Lower leg skin (tissue), 4 donors: ENCODE results near the gene PTPRN2. TPM values are rescaled to one million over a fixed set of nuclear protein-coding genes. Genes with fewer than 3 reads are reported as not detected.

ENCODE experiments used
- DNase-seq, 2 donors: peaks; one replicate each; pipeline ENCODE4 v3.0.0-alpha.2; 2019; ENCODE audit warnings: low spot score in 2 of 2
- H3K4me3 ChIP-seq: fragments of 200-600 bp; sonication (generic); 2 replicates; pipeline ENCODE4 v1.5.1; 2017; ENCODE audit warnings: mild to moderate bottlenecking, low read depth; ENCODE audit not compliant: poor library complexity, severe bottlenecking
- POLR2A ChIP-seq, 2 donors: fragments of 450-650 bp; IDR thresholded peaks; one replicate each; pipeline ENCODE4 v1.6.1; 2016 to 2017; ENCODE audit warnings: antibody characterized with exemption in 2 of 2, mild to moderate bottlenecking in 1 of 2, moderate library complexity in 1 of 2
- WGBS, 2 donors: methylation state at CpG; one replicate each; pipeline ENCODE4 v1.1.5; 2018; 5-methylcytosine and 5-hydroxymethylcytosine counted together
- intact Hi-C: fragments of 100-400 bp; cut with DNase I; formaldehyde crosslinking; loops from one replicate; pipeline ENCODE4 v1.15.0; 2023; ENCODE audit warnings: low total_unique reads
- total RNA-seq, 4 donors: library from RNA; depleted of rRNA; stranded (reverse); fragments of >200 nt; gene quantifications; one replicate each; pipeline ENCODE4 v1.1.0, GENCODE V29; 2016
- TF ChIP-seq, protein P1 (sequence below), 3 donors: fragments of 450-650 bp; IDR thresholded peaks; one replicate each; pipeline ENCODE4 v1.5.1; 2016; ENCODE audit warnings: antibody characterized with exemption in 3 of 3, mild to moderate bottlenecking in 3 of 3, moderate library complexity in 2 of 3

The PTPRN2 gene
- total RNA-seq, 4 donors from 2014 or later, result 0.11 to 1.6 (median 0.92) TPM

DNA sequence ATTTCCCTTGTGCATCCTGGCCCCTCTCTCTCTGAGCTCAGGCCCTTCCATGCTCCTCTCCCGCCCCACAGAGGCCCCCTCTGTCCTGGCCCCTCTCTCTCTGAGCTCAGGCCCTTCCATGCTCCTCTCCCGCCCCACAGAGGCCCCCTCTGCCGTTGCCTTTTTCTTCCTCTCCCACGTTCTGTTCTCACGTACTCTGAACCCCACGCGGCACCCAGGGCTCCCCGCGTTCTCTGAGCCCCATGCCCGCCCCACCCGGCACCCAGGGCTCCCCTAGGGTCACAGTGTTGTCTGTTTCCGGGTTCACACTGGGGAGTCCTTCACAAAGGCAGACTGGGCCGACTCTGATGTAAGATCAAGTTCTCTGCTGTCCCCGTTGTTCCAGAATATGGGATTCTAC, 914.0 kb downstream of the PTPRN2 start:
- intact Hi-C loops, result no loop called here
- H3K4me3 ChIP-seq, result no peak overlapping the region
- 77 to 78% methylated on average over 14 of the region's 14 CpGs for WGBS, 2 donors
- peak in 1 of 2 donors; percentile 80 for DNase-seq
- no peak for TF ChIP-seq POLR2A (IDR thresholded peaks at IDR 0.05)
- TF ChIP-seq, protein P1, sequence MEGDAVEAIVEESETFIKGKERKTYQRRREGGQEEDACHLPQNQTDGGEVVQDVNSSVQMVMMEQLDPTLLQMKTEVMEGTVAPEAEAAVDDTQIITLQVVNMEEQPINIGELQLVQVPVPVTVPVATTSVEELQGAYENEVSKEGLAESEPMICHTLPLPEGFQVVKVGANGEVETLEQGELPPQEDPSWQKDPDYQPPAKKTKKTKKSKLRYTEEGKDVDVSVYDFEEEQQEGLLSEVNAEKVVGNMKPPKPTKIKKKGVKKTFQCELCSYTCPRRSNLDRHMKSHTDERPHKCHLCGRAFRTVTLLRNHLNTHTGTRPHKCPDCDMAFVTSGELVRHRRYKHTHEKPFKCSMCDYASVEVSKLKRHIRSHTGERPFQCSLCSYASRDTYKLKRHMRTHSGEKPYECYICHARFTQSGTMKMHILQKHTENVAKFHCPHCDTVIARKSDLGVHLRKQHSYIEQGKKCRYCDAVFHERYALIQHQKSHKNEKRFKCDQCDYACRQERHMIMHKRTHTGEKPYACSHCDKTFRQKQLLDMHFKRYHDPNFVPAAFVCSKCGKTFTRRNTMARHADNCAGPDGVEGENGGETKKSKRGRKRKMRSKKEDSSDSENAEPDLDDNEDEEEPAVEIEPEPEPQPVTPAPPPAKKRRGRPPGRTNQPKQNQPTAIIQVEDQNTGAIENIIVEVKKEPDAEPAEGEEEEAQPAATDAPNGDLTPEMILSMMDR (IDR thresholded peaks at IDR 0.05), result no peak

DNA sequence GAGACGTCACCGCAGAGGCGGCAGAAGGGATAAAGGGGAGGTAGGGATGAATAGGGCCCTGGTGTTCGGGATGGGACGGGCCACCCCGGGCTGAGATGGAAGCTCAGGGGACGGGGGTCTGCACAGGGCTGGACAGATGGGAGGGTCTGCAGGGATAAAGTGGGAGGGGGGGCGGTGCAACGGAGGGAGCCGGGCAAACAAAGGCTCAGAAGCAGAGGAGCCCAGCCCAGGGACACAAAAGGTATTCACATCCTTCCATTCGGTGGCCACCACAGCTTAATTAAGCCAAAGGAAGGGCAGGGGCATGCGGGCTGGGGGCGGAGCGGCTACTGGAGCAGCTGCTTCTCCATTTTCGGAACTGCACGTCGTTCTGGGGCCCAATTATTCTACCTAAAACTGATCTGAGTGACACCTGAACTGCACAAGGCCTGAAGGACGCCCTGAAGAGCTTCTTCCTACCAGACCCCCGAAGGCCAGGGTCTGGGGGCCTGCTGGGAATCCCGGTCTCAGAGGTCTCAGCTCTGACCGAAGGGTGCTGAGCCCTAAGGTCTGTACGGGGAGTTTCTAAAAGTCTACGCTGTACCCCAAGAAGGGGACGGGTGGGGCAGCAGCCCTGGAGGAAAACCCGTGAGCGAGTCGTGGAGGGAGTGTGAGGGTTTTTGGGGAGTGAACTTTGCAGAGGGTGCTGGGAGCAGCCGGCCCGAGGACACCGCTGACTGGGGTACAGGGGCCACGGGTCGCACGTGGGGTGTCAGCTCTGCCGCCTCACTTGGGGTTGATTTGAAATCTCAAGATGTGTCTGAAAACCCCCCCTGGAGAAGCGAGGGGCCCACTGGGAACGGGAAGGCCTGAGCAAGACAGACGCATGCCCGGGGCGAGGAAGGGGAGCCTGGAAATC, 916.0 kb downstream of the PTPRN2 start:
- no peak for TF ChIP-seq POLR2A (IDR thresholded peaks at IDR 0.05)
- TF ChIP-seq, protein P1 (IDR thresholded peaks at IDR 0.05), result no peak
- WGBS, 2 donors, result 86% methylated on average over 39 of the region's 39 CpGs
- intact Hi-C loops, result no loop called here
- H3K4me3 ChIP-seq, result no peak overlapping the region
- DNase-seq, result no peak

DNA sequence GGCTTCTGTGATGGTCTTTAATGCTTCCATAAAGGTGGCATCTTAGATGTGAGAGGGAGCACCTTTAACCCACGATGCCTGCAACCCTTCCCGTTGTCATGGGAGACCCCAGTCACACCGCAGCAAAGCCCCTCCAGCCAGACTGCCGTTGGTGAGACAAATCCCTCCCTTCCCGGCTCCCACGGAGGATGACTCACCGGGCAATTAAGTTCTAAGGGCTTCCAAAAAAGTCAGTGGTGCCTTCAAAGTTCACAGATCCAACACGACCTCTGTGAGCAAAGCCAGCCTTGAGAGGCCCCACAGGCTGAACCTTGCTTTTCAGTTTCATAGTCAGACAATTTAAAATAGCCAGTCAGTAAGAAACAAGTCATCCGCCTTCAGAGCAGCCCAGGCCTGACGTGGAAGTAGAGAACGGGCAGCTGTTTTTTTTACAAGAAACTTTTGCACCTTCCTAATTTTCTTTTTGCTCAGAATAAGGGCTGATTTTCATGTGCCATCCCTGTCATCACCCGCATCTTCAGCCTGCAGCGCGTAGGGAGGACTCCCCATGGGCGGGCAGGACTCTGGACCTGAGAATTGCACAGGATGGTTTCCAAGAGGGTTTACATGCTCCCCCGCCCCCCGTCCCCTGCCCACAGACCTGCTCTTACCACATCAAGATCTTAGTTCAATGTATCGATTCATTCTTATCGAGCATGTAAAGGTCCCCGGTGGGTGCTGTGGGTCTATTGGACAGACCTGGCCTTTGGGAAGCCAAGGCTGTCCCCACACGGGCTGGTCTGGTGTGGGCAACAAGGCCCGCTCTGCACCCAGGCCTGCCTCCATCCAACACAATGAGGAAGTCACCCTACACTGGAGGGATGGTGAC, 916.9 kb downstream of the PTPRN2 start:
- TF ChIP-seq POLR2A (IDR thresholded peaks at IDR 0.05), result no peak
- TF ChIP-seq, protein P1 (IDR thresholded peaks at IDR 0.05), result no peak
- WGBS, 2 donors, result 64% methylated on average over 22 of the region's 22 CpGs
- intact Hi-C loops, result no loop called here
- no peak for DNase-seq
- no peak overlapping the region for H3K4me3 ChIP-seq

DNA sequence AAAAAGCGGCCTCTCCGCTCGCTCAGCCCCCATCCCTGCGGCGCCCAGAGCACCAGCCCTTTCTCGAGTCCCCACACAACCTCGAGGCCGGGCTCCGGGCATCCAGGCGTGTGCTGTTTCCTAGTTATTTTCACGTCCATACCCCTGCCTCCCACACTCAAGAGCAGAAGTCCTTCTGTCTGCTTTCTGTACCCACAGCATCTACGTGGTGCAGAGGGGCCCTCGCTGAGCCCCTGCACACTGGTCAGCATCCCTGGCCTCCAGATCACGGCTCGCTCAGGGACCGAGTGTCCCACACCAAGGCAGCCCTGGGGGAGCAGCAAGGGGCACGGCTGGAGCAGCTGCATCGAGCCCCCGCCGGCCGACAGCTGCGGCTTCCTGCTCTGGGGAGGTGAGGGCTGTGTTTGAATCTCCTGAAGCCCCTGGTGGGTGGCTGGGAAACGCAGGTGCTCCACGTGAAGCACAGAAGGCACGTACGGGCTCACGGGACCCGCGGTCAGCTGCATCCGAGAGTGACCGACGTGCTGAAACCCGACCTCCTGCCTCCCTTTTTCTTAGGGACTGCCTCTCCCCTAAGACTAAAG, 917.8 kb downstream of the PTPRN2 start:
- intact Hi-C loops, result no loop called here
- H3K4me3 ChIP-seq, result no peak overlapping the region
- 49 to 62% methylated on average over 27 to 31 of the region's 33 CpGs for WGBS, 2 donors
- no peak for DNase-seq
- TF ChIP-seq POLR2A (IDR thresholded peaks at IDR 0.05), result no peak
- TF ChIP-seq, protein P1 (IDR thresholded peaks at IDR 0.05), result no peak

DNA sequence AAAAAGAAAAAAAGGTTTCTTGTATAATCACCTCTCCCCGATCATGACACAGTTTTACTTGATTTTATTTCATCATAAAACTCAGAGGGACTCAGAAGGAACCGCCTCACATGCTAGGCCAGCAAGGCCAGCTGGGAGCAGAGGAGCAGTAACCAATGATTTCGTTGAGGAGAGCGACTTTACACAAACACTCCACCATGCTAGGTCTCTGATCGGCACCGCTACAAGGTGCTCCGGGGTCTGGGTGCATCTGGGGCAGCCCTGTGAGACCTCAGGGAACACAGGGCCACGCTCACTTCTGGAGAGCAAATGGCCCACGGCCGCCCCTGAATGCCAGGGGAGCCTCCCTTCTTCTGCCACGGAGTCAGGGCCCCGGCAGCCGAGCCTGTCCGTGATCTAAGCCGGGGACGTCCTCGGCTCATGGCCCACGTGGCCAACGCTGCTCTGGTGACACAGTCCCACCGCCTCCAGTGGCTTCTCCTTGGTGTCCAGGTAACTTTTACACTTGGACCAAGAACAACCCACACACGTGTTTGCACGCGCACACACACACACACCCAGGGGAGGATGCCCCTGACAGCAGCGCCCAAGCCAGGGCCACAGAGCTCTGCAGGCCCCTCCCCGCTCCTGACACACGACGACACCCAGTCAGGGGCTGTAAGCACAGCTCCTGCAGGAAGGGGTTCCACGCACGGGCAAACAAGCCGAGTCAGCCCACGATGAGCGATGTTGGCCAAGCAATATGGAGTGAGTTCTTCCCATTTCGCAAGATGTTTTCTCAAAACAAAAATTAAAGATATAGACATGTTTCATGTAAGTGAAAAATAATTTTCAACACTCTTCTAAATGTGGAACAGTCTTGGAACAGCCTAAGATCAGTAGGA, 918.5 kb downstream of the PTPRN2 start:
- intact Hi-C loops, result no loop called here
- DNase-seq, result no peak
- TF ChIP-seq, protein P1 (IDR thresholded peaks at IDR 0.05), result no peak
- no peak for TF ChIP-seq POLR2A (IDR thresholded peaks at IDR 0.05)
- H3K4me3 ChIP-seq, result no peak overlapping the region
- WGBS, 2 donors, result 76 to 80% methylated on average over 31 to 32 of the region's 33 CpGs
